ENCODE measurements around the gene CLMN.

- TF ChIP-seq CTCF (IDR thresholded peaks at IDR 0.05; ENCODE audit: insufficient read depth, low read length) (no peak), POLR2AphosphoS5 (IDR thresholded peaks at IDR 0.05; ENCODE audit: low read depth) (no peak), GABPA (IDR thresholded peaks at IDR 0.05; ENCODE audit: low read depth) (no peak)
Observed at GRCh38 chr14:95257521-95257920, 62.2 kb downstream of the CLMN start.
